HL-60 (cell line): ENCODE measurements around the gene NAALADL2.

Experiments
- GABPA ChIP-seq: IDR thresholded peaks from 2 replicates; pipeline ENCODE4 v1.6.1; 2012; ENCODE audit warnings: low read depth
- POLR2AphosphoS5 ChIP-seq: IDR thresholded peaks from 2 replicates; pipeline ENCODE4 v1.6.1; 2012; ENCODE audit warnings: low read depth
- SPI1 ChIP-seq: IDR thresholded peaks from 2 replicates; pipeline ENCODE4 v1.6.1; 2012; ENCODE audit warnings: low read depth, mild to moderate bottlenecking, borderline replicate concordance
- TF ChIP-seq, protein P1 (sequence below): IDR thresholded peaks from 2 replicates; pipeline ENCODE4 v1.6.1; 2012; ENCODE audit warnings: low read depth; ENCODE audit not compliant: insufficient replicate concordance
- TF ChIP-seq, protein P2 (sequence below): IDR thresholded peaks from one replicate; pipeline ENCODE4 v1.5.1; 2011; ENCODE audit warnings: low read length, control low read depth, inconsistent platforms; ENCODE audit not compliant: insufficient read depth

DNA sequence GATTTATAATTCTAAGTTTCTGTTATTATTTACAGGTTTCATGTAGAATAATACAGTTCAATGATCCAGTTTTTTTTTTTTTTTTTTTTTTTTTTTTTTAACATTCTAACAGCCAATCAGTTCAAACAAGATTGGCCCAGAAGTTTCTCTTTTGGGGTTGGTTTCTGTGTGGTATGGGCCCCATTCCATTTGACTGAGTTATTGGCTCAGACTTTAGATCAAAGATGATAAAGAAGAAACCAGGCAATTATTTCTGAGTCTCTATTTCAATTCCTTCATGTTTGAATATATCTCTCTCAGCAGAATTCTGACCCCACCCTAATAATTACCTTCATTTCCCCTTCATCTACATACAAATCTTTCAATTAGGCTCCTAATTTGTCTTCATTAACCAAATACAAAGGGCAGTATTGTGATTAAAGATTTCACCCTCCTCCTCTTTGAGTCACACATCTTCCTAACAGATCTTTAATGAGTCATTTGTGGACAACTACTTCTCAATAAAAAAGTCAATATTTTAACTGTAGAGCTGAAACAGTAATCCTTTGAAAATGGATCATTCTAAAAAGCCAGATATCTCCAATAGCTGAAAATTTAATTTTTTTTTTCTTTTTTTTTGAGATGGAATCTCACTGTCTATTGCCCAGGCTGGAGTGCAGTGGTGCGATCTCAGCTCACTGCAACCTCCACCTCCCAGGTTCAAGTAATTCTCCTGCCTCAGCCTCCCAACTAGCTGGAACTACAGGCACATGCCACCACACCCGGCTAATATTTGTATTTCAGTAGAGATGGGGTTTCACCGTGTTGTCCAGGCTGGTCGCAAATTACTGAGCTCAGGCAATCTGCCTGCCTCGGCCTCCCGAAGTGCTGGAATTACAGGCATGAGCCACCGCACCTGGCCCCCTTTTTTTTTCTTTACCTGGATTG lies 878.8 kb downstream of the NAALADL2 start:
- TF ChIP-seq POLR2AphosphoS5 (no peak), GABPA (no peak), SPI1 (no peak)
- TF ChIP-seq, protein P1, sequence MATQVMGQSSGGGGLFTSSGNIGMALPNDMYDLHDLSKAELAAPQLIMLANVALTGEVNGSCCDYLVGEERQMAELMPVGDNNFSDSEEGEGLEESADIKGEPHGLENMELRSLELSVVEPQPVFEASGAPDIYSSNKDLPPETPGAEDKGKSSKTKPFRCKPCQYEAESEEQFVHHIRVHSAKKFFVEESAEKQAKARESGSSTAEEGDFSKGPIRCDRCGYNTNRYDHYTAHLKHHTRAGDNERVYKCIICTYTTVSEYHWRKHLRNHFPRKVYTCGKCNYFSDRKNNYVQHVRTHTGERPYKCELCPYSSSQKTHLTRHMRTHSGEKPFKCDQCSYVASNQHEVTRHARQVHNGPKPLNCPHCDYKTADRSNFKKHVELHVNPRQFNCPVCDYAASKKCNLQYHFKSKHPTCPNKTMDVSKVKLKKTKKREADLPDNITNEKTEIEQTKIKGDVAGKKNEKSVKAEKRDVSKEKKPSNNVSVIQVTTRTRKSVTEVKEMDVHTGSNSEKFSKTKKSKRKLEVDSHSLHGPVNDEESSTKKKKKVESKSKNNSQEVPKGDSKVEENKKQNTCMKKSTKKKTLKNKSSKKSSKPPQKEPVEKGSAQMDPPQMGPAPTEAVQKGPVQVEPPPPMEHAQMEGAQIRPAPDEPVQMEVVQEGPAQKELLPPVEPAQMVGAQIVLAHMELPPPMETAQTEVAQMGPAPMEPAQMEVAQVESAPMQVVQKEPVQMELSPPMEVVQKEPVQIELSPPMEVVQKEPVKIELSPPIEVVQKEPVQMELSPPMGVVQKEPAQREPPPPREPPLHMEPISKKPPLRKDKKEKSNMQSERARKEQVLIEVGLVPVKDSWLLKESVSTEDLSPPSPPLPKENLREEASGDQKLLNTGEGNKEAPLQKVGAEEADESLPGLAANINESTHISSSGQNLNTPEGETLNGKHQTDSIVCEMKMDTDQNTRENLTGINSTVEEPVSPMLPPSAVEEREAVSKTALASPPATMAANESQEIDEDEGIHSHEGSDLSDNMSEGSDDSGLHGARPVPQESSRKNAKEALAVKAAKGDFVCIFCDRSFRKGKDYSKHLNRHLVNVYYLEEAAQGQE, result no peak
- TF ChIP-seq, protein P2, sequence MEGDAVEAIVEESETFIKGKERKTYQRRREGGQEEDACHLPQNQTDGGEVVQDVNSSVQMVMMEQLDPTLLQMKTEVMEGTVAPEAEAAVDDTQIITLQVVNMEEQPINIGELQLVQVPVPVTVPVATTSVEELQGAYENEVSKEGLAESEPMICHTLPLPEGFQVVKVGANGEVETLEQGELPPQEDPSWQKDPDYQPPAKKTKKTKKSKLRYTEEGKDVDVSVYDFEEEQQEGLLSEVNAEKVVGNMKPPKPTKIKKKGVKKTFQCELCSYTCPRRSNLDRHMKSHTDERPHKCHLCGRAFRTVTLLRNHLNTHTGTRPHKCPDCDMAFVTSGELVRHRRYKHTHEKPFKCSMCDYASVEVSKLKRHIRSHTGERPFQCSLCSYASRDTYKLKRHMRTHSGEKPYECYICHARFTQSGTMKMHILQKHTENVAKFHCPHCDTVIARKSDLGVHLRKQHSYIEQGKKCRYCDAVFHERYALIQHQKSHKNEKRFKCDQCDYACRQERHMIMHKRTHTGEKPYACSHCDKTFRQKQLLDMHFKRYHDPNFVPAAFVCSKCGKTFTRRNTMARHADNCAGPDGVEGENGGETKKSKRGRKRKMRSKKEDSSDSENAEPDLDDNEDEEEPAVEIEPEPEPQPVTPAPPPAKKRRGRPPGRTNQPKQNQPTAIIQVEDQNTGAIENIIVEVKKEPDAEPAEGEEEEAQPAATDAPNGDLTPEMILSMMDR, result no peak
